Calu3 (cell line): ENCODE measurements around the gene CCR7. TPM values are rescaled to one million over a fixed set of nuclear protein-coding genes. Genes with fewer than 3 reads are reported as not detected.

ENCODE experiments used
- BruUV-seq: library from RNA; stranded (reverse); fragments of 400-500 nt; replicated peaks from 2 replicates; lab custom pipeline; 2021; lab: Mats Ljungman, UMichigan
- CTCF ChIA-PET: fragments of 300-600 bp; sonication (Branson Sonifier 250); formaldehyde crosslinking; loops from one replicate; lab custom pipeline; 2022; ENCODE audit warnings: antibody characterized with exemption; lab: Charles Lee
- DNase-seq: peaks from one replicate; pipeline ENCODE4 v3.0.0; 2022
- H3K27ac Mint-ChIP-seq: one replicate; pipeline ENCODE4 v1.8.0; 2022; ENCODE audit warnings: mixed read lengths; ENCODE audit not compliant: unreplicated experiment
- H3K27me3 Mint-ChIP-seq: one replicate; pipeline ENCODE4 v1.8.0; 2022; ENCODE audit warnings: mixed read lengths; ENCODE audit not compliant: unreplicated experiment
- H3K36me3 Mint-ChIP-seq: one replicate; pipeline ENCODE4 v1.8.0; 2022; ENCODE audit warnings: mild to moderate bottlenecking, moderate library complexity, mixed read lengths; ENCODE audit not compliant: insufficient read depth, unreplicated experiment
- H3K4me1 Mint-ChIP-seq: one replicate; pipeline ENCODE4 v1.8.0; 2022; ENCODE audit warnings: mild to moderate bottlenecking, low read depth, mixed read lengths; ENCODE audit not compliant: unreplicated experiment
- H3K4me3 Mint-ChIP-seq: one replicate; pipeline ENCODE4 v1.8.0; 2022; ENCODE audit warnings: mild to moderate bottlenecking, low read depth, moderate library complexity, mixed read lengths; ENCODE audit not compliant: unreplicated experiment
- H3K9me3 Mint-ChIP-seq: one replicate; pipeline ENCODE4 v1.8.0; 2022; ENCODE audit warnings: low read depth, mixed read lengths; ENCODE audit not compliant: unreplicated experiment
- CTCF ChIP-seq: fragments of 200-600 bp; IDR thresholded peaks from one replicate; pipeline ENCODE4 v1.8.0; 2022; ENCODE audit warnings: antibody characterized with exemption; ENCODE audit not compliant: unreplicated experiment
- intact Hi-C: fragments of 100-400 bp; cut with micrococcal nuclease; formaldehyde crosslinking; loops from one replicate; pipeline ENCODE4 v1.10.0; 2022; ENCODE audit not compliant: unreplicated experiment
- total RNA-seq: library from RNA; stranded (reverse); gene quantifications from 2 replicates; pipeline ENCODE4 v1.2.3, GENCODE V29; 2022

The CCR7 gene
- total RNA-seq, 1 experiment from 2014 or later, result not detected

GRCh38 chr17:40602445-40603443 lies 37.5 kb upstream of the CCR7 start:
- no peak for DNase-seq
- peaks cover 10% of the 10 kb centered on the region for H3K4me1 Mint-ChIP-seq
- intact Hi-C loops, result no loop called here

GRCh38 chr17:40600486-40601046 lies 35.3 kb upstream of the CCR7 start:
- H3K4me3 Mint-ChIP-seq, result no peak overlapping the region
- peak; percentile 73 for DNase-seq
- H3K4me1 Mint-ChIP-seq, result peaks cover 10% of the 10 kb centered on the region
- H3K27me3 Mint-ChIP-seq, result peaks cover 37% of the 10 kb centered on the region
- no peak for TF ChIP-seq CTCF
- no peaks in the 10 kb centered on the region for H3K36me3 Mint-ChIP-seq
- H3K9me3 Mint-ChIP-seq, result peaks cover 3% of the 10 kb centered on the region
- H3K27ac Mint-ChIP-seq, result no peak overlapping the region
- intact Hi-C loops, result no loop called here
- BruUV-seq, result no TSS peak
- CTCF ChIA-PET, result interaction anchor here (0.6 to 1.3 kb wide), 4 partner anchors 15 to 80 kb away, joined by 3 to 6 read pairs (median 4); no protein-coding TSS in a partner anchor

More at GRCh38 chr17:40602445-40603443, 37.5 kb upstream of the CCR7 start:
- Mint-ChIP-seq H3K27me3 (peaks cover 41% of the 10 kb centered on the region), H3K27ac (no peak overlapping the region), H3K36me3 (no peaks in the 10 kb centered on the region), H3K4me3 (no peak overlapping the region), H3K9me3 (no peaks in the 10 kb centered on the region)
- no TSS peak for BruUV-seq
- CTCF ChIA-PET, result interaction anchor here (0.6 to 6.3 kb wide), 13 partner anchors 8 to 269 kb away, joined by 3 to 69 read pairs (median 3); partner anchors contain the start of genes KRT25 and SMARCE1
- TF ChIP-seq CTCF, result no peak

- Mint-ChIP-seq H3K36me3 (no peaks in the 10 kb centered on the region), H3K27me3 (peaks cover 37% of the 10 kb centered on the region), H3K9me3 (peaks cover 3% of the 10 kb centered on the region), H3K27ac (no peak overlapping the region), H3K4me3 (no peak overlapping the region), H3K4me1 (peaks cover 10% of the 10 kb centered on the region)
- CTCF ChIA-PET, result interaction anchor here (1.1 to 1.3 kb wide), 2 partner anchors 26 to 39 kb away, joined by 3 to 6 read pairs; no protein-coding TSS in a partner anchor
- TF ChIP-seq CTCF, result no peak
- intact Hi-C loops, result no loop called here
- BruUV-seq, result no TSS peak
- DNase-seq, result no peak
These were observed 34.1 kb upstream of the CCR7 start for GRCh38 chr17:40599468-40599763.

- CTCF ChIA-PET, result interaction anchor here (1.1 to 1.8 kb wide), 3 partner anchors 17 to 53 kb away, joined by 3 to 12 read pairs (median 7); no protein-coding TSS in a partner anchor
- intact Hi-C loops, result no loop called here
- Mint-ChIP-seq H3K4me1 (peaks cover 10% of the 10 kb centered on the region), H3K4me3 (no peak overlapping the region), H3K9me3 (peaks cover 3% of the 10 kb centered on the region), H3K27me3 (peaks cover 37% of the 10 kb centered on the region), H3K27ac (no peak overlapping the region), H3K36me3 (no peaks in the 10 kb centered on the region)
- no peak for TF ChIP-seq CTCF
- no peak for DNase-seq
- no TSS peak for BruUV-seq
These were observed 33.6 kb upstream of the CCR7 start for GRCh38 chr17:40598619-40599467.
